ENCODE results near the gene GPR31.

DNA sequence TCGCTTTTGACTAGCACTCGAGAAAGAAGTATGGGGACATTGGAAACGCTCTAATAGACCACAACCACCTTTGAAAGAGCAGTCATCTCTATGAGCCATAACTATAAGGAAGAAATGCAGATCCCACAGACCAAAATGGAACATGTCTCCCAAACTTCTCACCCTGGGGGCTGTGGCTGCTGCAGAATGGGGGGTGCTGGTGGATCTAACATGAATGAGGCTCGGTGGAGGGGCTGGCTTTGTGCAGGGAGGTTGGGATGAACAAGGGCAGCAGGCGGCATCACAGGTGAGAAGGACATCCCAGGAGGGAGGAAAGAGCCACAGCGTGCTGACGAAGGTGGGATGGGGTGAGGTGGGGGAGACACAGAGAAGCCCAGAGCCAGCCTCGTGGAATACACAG lies 45.4 kb downstream of the GPR31 start:
- TF ChIP-seq, protein P1, sequence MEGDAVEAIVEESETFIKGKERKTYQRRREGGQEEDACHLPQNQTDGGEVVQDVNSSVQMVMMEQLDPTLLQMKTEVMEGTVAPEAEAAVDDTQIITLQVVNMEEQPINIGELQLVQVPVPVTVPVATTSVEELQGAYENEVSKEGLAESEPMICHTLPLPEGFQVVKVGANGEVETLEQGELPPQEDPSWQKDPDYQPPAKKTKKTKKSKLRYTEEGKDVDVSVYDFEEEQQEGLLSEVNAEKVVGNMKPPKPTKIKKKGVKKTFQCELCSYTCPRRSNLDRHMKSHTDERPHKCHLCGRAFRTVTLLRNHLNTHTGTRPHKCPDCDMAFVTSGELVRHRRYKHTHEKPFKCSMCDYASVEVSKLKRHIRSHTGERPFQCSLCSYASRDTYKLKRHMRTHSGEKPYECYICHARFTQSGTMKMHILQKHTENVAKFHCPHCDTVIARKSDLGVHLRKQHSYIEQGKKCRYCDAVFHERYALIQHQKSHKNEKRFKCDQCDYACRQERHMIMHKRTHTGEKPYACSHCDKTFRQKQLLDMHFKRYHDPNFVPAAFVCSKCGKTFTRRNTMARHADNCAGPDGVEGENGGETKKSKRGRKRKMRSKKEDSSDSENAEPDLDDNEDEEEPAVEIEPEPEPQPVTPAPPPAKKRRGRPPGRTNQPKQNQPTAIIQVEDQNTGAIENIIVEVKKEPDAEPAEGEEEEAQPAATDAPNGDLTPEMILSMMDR (IDR thresholded peaks at IDR 0.05 in 4 of 5, conservative IDR thresholded peaks at IDR 0.05 in 1 of 5), result no peak
- TF ChIP-seq POLR2A (IDR thresholded peaks at IDR 0.05), result no peak
